Muscle layer of duodenum (tissue), 2 donors: ENCODE data around the gene PAX6.

Experiments used
- H3K27ac ChIP-seq: one replicate; pipeline ENCODE4 v1.7.0; 2013; ENCODE audit warnings: mild to moderate bottlenecking, low read length
- H3K27me3 ChIP-seq: one replicate; pipeline ENCODE4 v1.7.0; 2013; ENCODE audit warnings: low read depth, mild to moderate bottlenecking, control low read depth, low read length
- H3K36me3 ChIP-seq, 2 donors: one replicate each; pipeline ENCODE4 v1.7.0; 2013; ENCODE audit warnings: low read length in 2 of 2, control low read depth in 1 of 2, mild to moderate bottlenecking in 1 of 2; ENCODE audit not compliant: insufficient read depth in 2 of 2, control insufficient read depth in 1 of 2
- H3K4me1 ChIP-seq, 2 donors: one replicate each; pipeline ENCODE4 v1.7.0; 2013; ENCODE audit warnings: low read length in 2 of 2, mild to moderate bottlenecking in 2 of 2, control low read depth in 1 of 2, moderate library complexity in 1 of 2; ENCODE audit not compliant: insufficient read depth in 2 of 2, control insufficient read depth in 1 of 2
- H3K4me3 ChIP-seq, 2 donors: one replicate each; pipeline ENCODE4 v1.7.0; 2013; ENCODE audit warnings: low read length in 2 of 2, low read depth in 1 of 2, mild to moderate bottlenecking in 1 of 2
- H3K9me3 ChIP-seq, 2 donors: one replicate each; pipeline ENCODE4 v1.7.0; 2013; ENCODE audit warnings: low read length in 2 of 2, control low read depth in 1 of 2, mild to moderate bottlenecking in 1 of 2; ENCODE audit not compliant: control insufficient read depth in 1 of 2
- donor health status: healthy.

The PAX6 gene

DNA sequence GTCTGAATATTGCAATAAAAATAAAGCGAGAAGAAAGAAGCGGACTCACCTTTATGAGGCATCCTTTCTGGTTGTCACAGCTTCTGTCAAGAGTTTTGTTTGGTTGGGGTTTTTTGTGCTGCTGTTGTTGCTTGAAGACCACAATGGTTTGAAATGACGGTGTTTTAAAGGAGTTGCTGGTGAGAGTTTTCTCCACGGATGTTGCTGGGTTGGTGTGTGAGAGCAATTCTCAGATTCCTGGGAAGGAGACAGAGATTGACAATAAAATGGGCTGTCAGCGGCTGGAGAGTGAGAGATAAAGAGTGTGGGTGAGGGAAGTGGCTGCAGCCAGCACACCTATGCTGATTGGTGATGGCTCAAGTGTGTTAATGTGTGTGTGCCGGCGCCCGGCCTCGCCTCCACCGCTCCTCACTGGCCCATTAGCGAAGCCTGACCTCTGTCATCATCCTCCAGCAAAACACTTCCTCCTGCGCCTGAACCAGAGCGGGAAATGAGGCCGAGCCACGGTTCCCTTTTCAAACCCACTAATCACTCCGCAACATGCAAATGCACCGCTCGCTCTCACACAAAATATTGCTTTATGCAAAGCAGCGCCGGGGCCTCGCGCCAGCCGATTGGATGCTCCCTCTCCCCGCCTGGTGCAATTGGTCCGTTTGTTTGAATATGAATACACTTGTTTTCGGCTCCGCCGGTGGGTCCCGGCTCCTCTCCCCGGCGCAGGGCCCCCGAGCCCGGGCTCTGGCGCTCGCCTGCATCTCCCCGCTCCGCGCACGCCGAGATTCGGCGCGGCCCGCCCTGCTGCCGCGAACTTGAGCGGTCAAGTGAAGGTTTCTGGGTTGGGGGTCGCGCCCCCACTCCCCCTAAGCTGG is at the start of gene PAX6:
Gene PAX6, minus strand, starts transcription at position 544 of the 869 bp plus-strand sequence. CDS start 4,911 bp downstream, outside the sequence.
- H3K4me3 ChIP-seq = peak within 1 kb of the TSS; percentile 26 to 65
- peaks cover 88% of the 10 kb centered on the region for H3K27me3 ChIP-seq
- no peaks in the 10 kb centered on the region for H3K9me3 ChIP-seq
- H3K27ac ChIP-seq = no peak within 1 kb of the TSS
- no peaks in the 10 kb centered on the region for H3K36me3 ChIP-seq
- H3K4me1 ChIP-seq = peaks cover 4 to 71% of the 10 kb centered on the region in 2 donors

DNA sequence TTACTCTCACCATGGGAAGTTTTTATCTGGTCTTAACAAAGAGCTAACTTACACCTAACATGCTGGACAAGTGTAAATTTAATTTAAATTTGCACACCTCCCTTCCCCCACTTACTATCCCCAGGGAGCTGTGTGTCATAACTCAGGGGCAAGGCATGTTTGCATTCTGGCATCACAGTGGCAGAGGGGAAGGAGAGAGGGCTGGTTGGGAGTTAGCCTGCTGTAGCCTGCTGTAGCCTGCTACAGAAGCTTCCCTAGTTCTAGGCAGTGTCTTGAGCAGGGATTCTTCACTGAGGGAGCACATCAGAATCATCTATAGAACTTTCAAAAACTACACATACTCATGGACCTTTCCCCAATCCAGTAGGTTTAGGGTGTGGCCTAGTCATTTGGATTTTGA is 49.3 kb upstream of the PAX6 start:
- H3K27ac ChIP-seq = no peak overlapping the region
- H3K36me3 ChIP-seq = no peaks in the 10 kb centered on the region
- H3K27me3 ChIP-seq = no peaks in the 10 kb centered on the region
- H3K4me1 ChIP-seq = no peaks in the 10 kb centered on the region
- H3K9me3 ChIP-seq = no peaks in the 10 kb centered on the region
- no peak overlapping the region for H3K4me3 ChIP-seq

DNA sequence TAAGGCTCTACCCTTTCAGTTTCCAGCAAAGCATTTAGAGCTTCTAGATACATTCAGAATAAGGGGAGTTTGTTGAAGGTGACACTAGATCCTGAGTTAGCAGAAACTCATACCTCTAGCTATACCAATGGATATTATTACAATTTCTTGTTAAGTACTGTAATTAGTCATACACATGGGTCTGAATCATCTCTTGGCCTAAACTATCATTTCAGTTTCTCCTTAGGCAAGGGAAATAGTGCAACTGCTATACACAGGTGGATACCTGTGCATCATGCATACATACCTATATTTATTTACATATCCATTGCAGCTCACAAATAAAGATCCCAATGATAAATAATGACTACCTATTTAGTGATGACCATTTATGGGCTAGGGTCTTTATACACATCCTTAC is 45.1 kb upstream of the PAX6 start:
- no peaks in the 10 kb centered on the region for H3K27me3 ChIP-seq
- no peaks in the 10 kb centered on the region for H3K4me1 ChIP-seq
- H3K9me3 ChIP-seq = no peaks in the 10 kb centered on the region
- no peak overlapping the region for H3K27ac ChIP-seq
- no peaks in the 10 kb centered on the region for H3K36me3 ChIP-seq
- no peak overlapping the region for H3K4me3 ChIP-seq

DNA sequence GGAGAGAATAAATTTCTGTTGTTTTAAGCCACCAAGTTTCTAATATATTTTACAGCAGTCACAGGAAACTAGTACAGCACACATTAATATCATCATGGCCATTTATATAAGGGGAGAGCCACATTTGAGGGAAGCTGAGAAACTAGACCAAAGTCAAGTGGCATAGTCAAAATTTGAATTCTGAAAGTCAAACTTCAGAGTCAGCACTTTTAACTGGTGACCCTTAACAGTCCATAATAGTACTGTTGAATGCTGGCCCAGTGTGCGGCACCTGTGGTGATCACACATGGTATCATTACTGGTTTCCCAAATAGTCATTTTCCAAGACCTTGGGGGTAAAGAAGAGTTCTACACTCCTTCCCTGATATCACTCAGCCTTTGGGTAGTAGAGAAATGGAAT is 44.3 kb upstream of the PAX6 start:
- Histone ChIP-seq H3K27ac (no peak overlapping the region), H3K36me3 (no peaks in the 10 kb centered on the region), H3K9me3 (no peaks in the 10 kb centered on the region), H3K27me3 (no peaks in the 10 kb centered on the region), H3K4me1 (no peaks in the 10 kb centered on the region), H3K4me3 (no peak overlapping the region)

DNA sequence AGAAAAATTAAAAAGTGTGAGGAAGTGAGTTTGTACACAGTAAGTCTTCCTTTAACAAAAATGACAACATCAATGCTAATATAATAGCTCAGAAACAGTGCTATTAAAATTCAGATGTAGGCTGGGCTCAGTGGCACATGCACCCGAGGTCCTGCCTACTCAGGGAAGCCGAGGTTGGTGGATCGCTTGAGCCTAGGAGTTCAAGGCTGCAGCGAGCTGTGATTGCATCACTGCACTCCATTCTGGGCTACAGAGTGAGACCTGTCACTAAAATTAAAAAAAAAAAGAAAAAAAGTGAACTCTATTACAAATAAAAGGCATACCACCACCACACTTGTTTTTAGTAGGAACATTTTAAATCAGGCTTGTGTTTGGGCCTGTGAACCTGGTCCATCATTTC is 39.2 kb upstream of the PAX6 start:
- H3K4me1 ChIP-seq = no peaks in the 10 kb centered on the region
- H3K27ac ChIP-seq = no peak overlapping the region
- H3K9me3 ChIP-seq = no peaks in the 10 kb centered on the region
- no peak overlapping the region for H3K4me3 ChIP-seq
- no peaks in the 10 kb centered on the region for H3K27me3 ChIP-seq
- no peaks in the 10 kb centered on the region for H3K36me3 ChIP-seq

DNA sequence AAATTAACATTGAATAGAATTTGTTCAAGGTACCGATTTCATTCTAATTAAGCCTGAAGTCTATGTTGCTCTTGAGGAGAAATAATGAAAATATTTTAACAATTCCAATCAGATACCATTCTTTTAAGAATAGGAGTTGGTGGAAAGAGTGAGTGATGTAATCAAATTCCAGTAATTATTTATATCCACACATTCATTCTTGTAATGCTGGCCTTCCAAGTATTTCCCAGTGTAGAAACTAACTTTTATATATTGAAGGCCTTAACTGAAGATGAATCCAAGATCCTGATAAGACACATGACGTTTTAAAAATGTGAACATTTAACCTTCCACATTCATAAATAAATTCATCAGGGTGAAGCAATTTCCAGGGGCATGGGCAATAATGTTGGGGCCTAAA is 36.6 kb upstream of the PAX6 start:
- Histone ChIP-seq H3K4me1 (no peaks in the 10 kb centered on the region), H3K36me3 (no peaks in the 10 kb centered on the region), H3K27ac (no peak overlapping the region), H3K27me3 (no peaks in the 10 kb centered on the region), H3K9me3 (no peaks in the 10 kb centered on the region), H3K4me3 (no peak overlapping the region)

DNA sequence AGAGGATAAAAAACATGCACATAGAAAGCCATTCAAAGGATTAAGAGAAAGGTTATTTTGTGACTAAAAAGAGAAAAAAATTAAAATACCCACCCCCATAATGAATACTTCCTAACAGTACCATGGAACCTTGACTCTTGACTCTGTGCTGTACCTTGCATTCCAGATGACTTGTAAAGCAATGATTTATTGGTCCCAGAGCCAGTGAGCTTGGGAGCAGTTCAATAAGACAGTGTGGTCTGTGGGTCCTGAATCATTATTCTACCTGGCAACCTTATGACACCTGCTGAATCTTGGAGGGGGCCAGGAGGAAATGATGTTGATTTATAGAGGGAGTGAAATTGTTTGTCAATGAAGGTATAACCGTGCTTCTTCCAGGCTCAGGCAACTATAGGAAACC is 34.2 kb upstream of the PAX6 start:
- H3K4me3 ChIP-seq = no peak overlapping the region
- H3K27ac ChIP-seq = no peak overlapping the region
- H3K36me3 ChIP-seq = no peaks in the 10 kb centered on the region
- peaks cover 7% of the 10 kb centered on the region for H3K27me3 ChIP-seq
- no peaks in the 10 kb centered on the region for H3K4me1 ChIP-seq
- H3K9me3 ChIP-seq = no peaks in the 10 kb centered on the region

DNA sequence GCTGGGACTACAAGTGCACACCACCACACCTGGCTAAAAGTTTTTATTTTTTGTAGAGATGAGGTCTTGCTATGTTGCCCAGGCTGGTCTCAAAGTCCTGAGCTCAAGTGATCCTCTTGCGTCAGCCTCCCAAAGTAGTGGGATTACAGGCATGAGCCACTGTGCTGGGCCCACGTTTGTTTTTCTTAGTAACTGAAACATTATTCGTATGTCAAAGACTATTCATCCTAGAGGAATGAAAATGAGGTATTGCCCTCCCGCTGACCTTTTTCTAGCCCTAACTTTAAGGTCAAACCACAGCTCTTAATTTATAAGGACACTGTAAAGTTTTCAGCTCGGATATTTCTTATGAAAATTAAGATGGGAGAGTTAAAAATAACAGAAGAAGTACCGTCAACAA is 33.2 kb upstream of the PAX6 start:
- H3K9me3 ChIP-seq = no peaks in the 10 kb centered on the region
- peaks cover 7% of the 10 kb centered on the region for H3K27me3 ChIP-seq

DNA sequence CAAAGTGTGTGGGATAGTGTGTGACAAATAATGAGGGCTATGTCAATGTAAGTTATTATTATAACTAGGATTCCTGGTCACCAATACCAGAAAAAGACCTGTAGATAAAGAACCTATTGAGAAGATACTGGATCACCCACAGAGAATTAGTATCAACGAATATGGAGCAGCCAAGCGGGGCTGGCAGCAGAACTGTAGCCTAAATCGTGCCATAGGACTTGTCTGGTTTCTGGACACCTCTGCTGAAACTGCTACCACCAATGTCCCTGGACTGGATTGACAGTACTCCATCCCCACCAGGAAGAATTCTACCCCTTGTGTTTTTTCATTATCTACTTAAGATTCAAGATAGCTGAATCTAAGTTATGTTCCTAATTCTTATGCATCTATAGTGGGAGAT is 30.3 kb upstream of the PAX6 start:
- Histone ChIP-seq H3K4me3 (no peak overlapping the region), H3K27me3 (peaks cover 7% of the 10 kb centered on the region), H3K4me1 (no peaks in the 10 kb centered on the region), H3K27ac (no peak overlapping the region), H3K36me3 (no peaks in the 10 kb centered on the region), H3K9me3 (no peaks in the 10 kb centered on the region)

More for the DNA sequence above, 33.2 kb upstream of the PAX6 start:
- Histone ChIP-seq H3K4me3 (no peak overlapping the region), H3K27ac (no peak overlapping the region), H3K36me3 (no peaks in the 10 kb centered on the region), H3K4me1 (no peaks in the 10 kb centered on the region)

DNA sequence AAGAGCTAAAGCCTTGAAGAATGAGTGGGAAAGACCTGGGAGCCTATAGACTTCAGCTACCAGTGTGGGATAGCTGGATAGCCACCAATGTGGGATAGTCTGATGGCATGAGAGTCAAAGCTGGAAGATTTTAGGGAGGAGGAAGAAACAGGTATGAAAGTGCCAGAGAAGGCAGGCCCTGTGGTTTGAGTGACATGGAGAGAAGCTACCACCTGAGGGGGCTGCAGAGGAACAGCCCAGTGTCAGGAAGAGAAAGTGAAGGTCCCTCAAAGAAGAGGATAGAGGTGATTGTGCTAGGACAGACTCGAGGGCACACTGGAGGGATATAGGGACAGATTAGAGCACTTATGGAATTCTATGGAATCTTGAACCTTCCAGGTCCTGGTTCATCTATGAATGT is 23.1 kb upstream of the PAX6 start:
- Histone ChIP-seq H3K27me3 (peaks cover 7% of the 10 kb centered on the region), H3K4me3 (no peak overlapping the region), H3K4me1 (no peaks in the 10 kb centered on the region), H3K36me3 (no peaks in the 10 kb centered on the region), H3K9me3 (no peaks in the 10 kb centered on the region), H3K27ac (no peak overlapping the region)

DNA sequence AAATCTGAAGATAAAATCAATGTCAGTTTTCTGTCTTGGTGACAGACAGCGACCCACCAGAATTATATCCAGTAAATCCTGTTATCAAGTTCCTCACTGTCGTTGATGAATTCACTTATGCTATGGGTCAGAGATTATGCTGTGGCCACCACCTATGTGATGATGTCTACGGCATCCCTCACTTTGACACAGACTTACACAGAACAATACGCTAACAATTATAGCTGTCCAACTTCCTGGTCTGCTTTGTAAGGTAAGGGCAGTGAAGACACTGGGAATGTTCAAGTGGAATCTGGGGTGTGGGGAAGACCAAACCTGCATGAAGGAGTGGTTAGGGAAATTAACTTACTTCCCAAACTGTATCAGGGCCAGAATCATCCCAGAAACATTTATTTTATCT is 19.3 kb upstream of the PAX6 start:
- H3K27me3 ChIP-seq = peaks cover 41% of the 10 kb centered on the region
- peaks cover 0 to 16% of the 10 kb centered on the region in 2 donors for H3K4me1 ChIP-seq
- no peak overlapping the region for H3K4me3 ChIP-seq
- no peaks in the 10 kb centered on the region for H3K36me3 ChIP-seq
- no peak overlapping the region for H3K27ac ChIP-seq
- H3K9me3 ChIP-seq = peaks cover 0 to 1% of the 10 kb centered on the region in 2 donors

DNA sequence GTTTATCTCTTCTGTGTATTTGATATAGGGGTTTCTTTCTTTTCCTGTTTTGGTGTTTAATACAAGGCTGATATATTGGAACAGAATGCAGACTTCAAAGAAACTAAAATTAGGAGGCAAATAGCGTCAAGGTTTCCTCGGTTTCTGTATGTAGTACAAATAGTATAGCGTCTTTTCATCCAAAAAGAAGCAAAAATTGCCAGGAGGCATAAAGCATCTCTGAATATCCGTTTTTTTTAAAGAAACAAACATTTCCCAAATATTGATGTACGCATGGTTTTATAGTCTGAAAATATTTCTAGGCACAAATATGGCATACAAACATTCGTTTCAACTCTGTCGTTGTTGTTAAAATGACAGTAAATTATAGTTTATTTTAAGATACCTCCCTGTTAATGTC is 17.1 kb upstream of the PAX6 start:
- Histone ChIP-seq H3K27me3 (peaks cover 63% of the 10 kb centered on the region), H3K9me3 (peaks cover 0 to 3% of the 10 kb centered on the region in 2 donors), H3K27ac (no peak overlapping the region), H3K4me1 (peaks cover 0 to 24% of the 10 kb centered on the region in 2 donors), H3K4me3 (no peak overlapping the region), H3K36me3 (no peaks in the 10 kb centered on the region)
